ENCODE results near the gene KIF1B. TPM values are rescaled to one million over a fixed set of nuclear protein-coding genes. Genes with fewer than 3 reads are reported as not detected.

Gene KIF1B
- total RNA-seq, 1 experiment from 2014 or later, result 28.1 TPM

DNA sequence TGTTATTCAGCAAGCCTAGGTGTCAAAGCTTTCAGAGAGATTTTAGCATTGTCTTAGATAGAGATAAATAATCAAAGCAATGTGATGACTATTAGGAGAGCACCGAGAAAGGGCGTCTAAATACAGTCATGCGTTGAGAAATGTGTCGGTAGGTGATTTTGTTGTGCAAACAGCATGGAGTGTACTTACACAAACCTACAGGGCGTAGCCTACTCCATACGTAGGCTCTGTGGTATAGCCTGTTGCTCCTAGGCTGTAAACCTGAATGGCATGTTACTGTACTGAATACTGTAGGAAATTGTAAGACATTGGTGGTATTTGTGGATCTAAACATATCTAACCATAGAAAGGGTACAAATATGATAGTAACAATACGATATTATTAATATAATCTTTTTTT is 31.8 kb downstream of the KIF1B start:
- H3K4me1 ChIP-seq (ENCODE audit: control insufficient read depth in 1 of 2, insufficient read depth in 2 of 2, low read length in 2 of 2), result no peaks in the 10 kb centered on the region
- ChIA-PET POLR2A (no interaction called here), CTCF (no interaction called here), RAD21 (ENCODE audit: low non-redundant PET in 1 of 2, low total read pairs in 2 of 2, uncharacterized antibody in 2 of 2, unreplicated experiment in 2 of 2) (no interaction called here)
- BruUV-seq (replicated peaks), result no TSS peak
- no peaks in the 10 kb centered on the region for H3K27me3 ChIP-seq (ENCODE audit: insufficient read depth, low read length)
- intact Hi-C loops (cut with micrococcal nuclease), result no loop called here
- no peak overlapping the region for H3K27ac ChIP-seq (ENCODE audit: low read depth, low read length)
- H2AFZ ChIP-seq (ENCODE audit: low read depth, low read length, poor library complexity, severe bottlenecking), result no peak overlapping the region
- no peak overlapping the region for H3K9ac ChIP-seq (ENCODE audit: low read length)
- no peaks in the 10 kb centered on the region for H3K9me3 ChIP-seq (ENCODE audit: control insufficient read depth in 1 of 2, insufficient read depth in 1 of 2, low read depth in 1 of 2, low read length in 2 of 2)
- TF ChIP-seq YY1 (IDR thresholded peaks at IDR 0.05; ENCODE audit: extremely low read depth, insufficient replicate concordance, low read depth, low read length), result no peak
- DNase-seq (ENCODE audit: low read depth, low spot score), result no peak
- H3K4me2 ChIP-seq (ENCODE audit: low read length), result no peak overlapping the region
- no peaks in the 10 kb centered on the region for H3K9me2 ChIP-seq (ENCODE audit: insufficient read depth)
- H3K79me2 ChIP-seq (ENCODE audit: insufficient read depth, low read length), result peaks cover 55% of the 10 kb centered on the region
- H3K4me3 ChIP-seq (replicated peaks in 1 of 2; ENCODE audit: low read depth in 1 of 2, low read length in 2 of 2), result no peak overlapping the region
- H4K20me1 ChIP-seq (ENCODE audit: insufficient read depth), result no peaks in the 10 kb centered on the region
- H3K36me3 ChIP-seq (ENCODE audit: control insufficient read depth in 1 of 2, insufficient read depth in 2 of 2, low read length in 2 of 2), result no peaks in the 10 kb centered on the region
- no peak for ATAC-seq

GRCh38 chr1:10242811-10243210 is 32.4 kb downstream of the KIF1B start:
- H3K4me1 ChIP-seq (ENCODE audit: control insufficient read depth in 1 of 2, insufficient read depth in 2 of 2, low read length in 2 of 2), result no peaks in the 10 kb centered on the region
- TF ChIP-seq POLR2AphosphoS5 (IDR thresholded peaks at IDR 0.05; ENCODE audit: low read depth, low read length) (no peak), ATF3 (IDR thresholded peaks at IDR 0.05) (no peak), ELF1 (IDR thresholded peaks at IDR 0.05; ENCODE audit: borderline replicate concordance, low read depth) (no peak), ZNF274 (IDR thresholded peaks at IDR 0.05; ENCODE audit: low read depth, low read length) (no peak), ZFX (IDR thresholded peaks at IDR 0.05) (no peak), CEBPB (IDR thresholded peaks at IDR 0.05; ENCODE audit: low read depth) (no peak), SRF (IDR thresholded peaks at IDR 0.05; ENCODE audit: low read depth) (no peak), EZH2 (IDR thresholded peaks at IDR 0.05) (no peak), TCF7L2 (IDR thresholded peaks at IDR 0.05; ENCODE audit: borderline replicate concordance, extremely low read depth, insufficient read depth, insufficient read length) (no peak), SIN3A (IDR thresholded peaks at IDR 0.05; ENCODE audit: low read depth) (no peak), EZH2phosphoT487 (IDR thresholded peaks at IDR 0.05; ENCODE audit: borderline replicate concordance) (no peak), RAD21 (IDR thresholded peaks at IDR 0.05; ENCODE audit: low read depth) (no peak), JUND (IDR thresholded peaks at IDR 0.05) (no peak)
- TF ChIP-seq, protein P1, sequence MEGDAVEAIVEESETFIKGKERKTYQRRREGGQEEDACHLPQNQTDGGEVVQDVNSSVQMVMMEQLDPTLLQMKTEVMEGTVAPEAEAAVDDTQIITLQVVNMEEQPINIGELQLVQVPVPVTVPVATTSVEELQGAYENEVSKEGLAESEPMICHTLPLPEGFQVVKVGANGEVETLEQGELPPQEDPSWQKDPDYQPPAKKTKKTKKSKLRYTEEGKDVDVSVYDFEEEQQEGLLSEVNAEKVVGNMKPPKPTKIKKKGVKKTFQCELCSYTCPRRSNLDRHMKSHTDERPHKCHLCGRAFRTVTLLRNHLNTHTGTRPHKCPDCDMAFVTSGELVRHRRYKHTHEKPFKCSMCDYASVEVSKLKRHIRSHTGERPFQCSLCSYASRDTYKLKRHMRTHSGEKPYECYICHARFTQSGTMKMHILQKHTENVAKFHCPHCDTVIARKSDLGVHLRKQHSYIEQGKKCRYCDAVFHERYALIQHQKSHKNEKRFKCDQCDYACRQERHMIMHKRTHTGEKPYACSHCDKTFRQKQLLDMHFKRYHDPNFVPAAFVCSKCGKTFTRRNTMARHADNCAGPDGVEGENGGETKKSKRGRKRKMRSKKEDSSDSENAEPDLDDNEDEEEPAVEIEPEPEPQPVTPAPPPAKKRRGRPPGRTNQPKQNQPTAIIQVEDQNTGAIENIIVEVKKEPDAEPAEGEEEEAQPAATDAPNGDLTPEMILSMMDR (IDR thresholded peaks at IDR 0.05 in 2 of 3, conservative IDR thresholded peaks at IDR 0.05 in 1 of 3; ENCODE audit: borderline replicate concordance in 1 of 3, insufficient read depth in 1 of 3, low read depth in 2 of 3, low read length in 2 of 3), result no peak
- TF ChIP-seq, protein P2, sequence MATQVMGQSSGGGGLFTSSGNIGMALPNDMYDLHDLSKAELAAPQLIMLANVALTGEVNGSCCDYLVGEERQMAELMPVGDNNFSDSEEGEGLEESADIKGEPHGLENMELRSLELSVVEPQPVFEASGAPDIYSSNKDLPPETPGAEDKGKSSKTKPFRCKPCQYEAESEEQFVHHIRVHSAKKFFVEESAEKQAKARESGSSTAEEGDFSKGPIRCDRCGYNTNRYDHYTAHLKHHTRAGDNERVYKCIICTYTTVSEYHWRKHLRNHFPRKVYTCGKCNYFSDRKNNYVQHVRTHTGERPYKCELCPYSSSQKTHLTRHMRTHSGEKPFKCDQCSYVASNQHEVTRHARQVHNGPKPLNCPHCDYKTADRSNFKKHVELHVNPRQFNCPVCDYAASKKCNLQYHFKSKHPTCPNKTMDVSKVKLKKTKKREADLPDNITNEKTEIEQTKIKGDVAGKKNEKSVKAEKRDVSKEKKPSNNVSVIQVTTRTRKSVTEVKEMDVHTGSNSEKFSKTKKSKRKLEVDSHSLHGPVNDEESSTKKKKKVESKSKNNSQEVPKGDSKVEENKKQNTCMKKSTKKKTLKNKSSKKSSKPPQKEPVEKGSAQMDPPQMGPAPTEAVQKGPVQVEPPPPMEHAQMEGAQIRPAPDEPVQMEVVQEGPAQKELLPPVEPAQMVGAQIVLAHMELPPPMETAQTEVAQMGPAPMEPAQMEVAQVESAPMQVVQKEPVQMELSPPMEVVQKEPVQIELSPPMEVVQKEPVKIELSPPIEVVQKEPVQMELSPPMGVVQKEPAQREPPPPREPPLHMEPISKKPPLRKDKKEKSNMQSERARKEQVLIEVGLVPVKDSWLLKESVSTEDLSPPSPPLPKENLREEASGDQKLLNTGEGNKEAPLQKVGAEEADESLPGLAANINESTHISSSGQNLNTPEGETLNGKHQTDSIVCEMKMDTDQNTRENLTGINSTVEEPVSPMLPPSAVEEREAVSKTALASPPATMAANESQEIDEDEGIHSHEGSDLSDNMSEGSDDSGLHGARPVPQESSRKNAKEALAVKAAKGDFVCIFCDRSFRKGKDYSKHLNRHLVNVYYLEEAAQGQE (IDR thresholded peaks at IDR 0.05; ENCODE audit: low read depth), result no peak
- TF ChIP-seq, protein P3, sequence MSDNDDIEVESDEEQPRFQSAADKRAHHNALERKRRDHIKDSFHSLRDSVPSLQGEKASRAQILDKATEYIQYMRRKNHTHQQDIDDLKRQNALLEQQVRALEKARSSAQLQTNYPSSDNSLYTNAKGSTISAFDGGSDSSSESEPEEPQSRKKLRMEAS (IDR thresholded peaks at IDR 0.05), result no peak
- no peak overlapping the region for H3K4me2 ChIP-seq (ENCODE audit: low read length)
- intact Hi-C loops (cut with micrococcal nuclease), result no loop called here
- POLR2A ChIA-PET, result no interaction called here
- no peaks in the 10 kb centered on the region for H3K9me2 ChIP-seq (ENCODE audit: insufficient read depth)
- no peak overlapping the region for H3K4me3 ChIP-seq (replicated peaks in 1 of 2; ENCODE audit: low read depth in 1 of 2, low read length in 2 of 2)
- BruUV-seq (replicated peaks), result no TSS peak
- no peak overlapping the region for H3K27ac ChIP-seq (ENCODE audit: low read depth, low read length)
- H3K79me2 ChIP-seq (ENCODE audit: insufficient read depth, low read length), result peaks cover 58% of the 10 kb centered on the region
- no peaks in the 10 kb centered on the region for H4K20me1 ChIP-seq (ENCODE audit: insufficient read depth)
- no peaks in the 10 kb centered on the region for H3K36me3 ChIP-seq (ENCODE audit: control insufficient read depth in 1 of 2, insufficient read depth in 2 of 2, low read length in 2 of 2)
- H3K27me3 ChIP-seq (ENCODE audit: insufficient read depth, low read length), result no peaks in the 10 kb centered on the region
- RAD21 ChIA-PET (ENCODE audit: low non-redundant PET in 1 of 2, low total read pairs in 2 of 2, uncharacterized antibody in 2 of 2, unreplicated experiment in 2 of 2), result no interaction called here
- DNase-seq (ENCODE audit: low read depth, low spot score), result no peak
- CTCF ChIA-PET, result no interaction called here
- no peak for ATAC-seq
- H3K9me3 ChIP-seq (ENCODE audit: control insufficient read depth in 1 of 2, insufficient read depth in 1 of 2, low read depth in 1 of 2, low read length in 2 of 2), result no peaks in the 10 kb centered on the region
- H2AFZ ChIP-seq (ENCODE audit: low read depth, low read length, poor library complexity, severe bottlenecking), result no peak overlapping the region
- H3K9ac ChIP-seq (ENCODE audit: low read length), result no peak overlapping the region

All from HCT116 (cell line).